Calu3 (cell line): ENCODE results near the gene DLEC1. TPM values are rescaled to one million over a fixed set of nuclear protein-coding genes. Genes with fewer than 3 reads are reported as not detected.

ENCODE experiments used
- BruUV-seq: library from RNA; stranded (reverse); fragments of 400-500 nt; replicated peaks from 2 replicates; lab custom pipeline; 2021; lab: Mats Ljungman, UMichigan
- CTCF ChIA-PET: fragments of 300-600 bp; sonication (Branson Sonifier 250); formaldehyde crosslinking; loops from one replicate; lab custom pipeline; 2022; ENCODE audit warnings: antibody characterized with exemption; lab: Charles Lee
- DNase-seq: peaks from one replicate; pipeline ENCODE4 v3.0.0; 2022
- H3K27ac Mint-ChIP-seq: one replicate; pipeline ENCODE4 v1.8.0; 2022; ENCODE audit warnings: mixed read lengths; ENCODE audit not compliant: unreplicated experiment
- H3K27me3 Mint-ChIP-seq: one replicate; pipeline ENCODE4 v1.8.0; 2022; ENCODE audit warnings: mixed read lengths; ENCODE audit not compliant: unreplicated experiment
- H3K36me3 Mint-ChIP-seq: one replicate; pipeline ENCODE4 v1.8.0; 2022; ENCODE audit warnings: mild to moderate bottlenecking, moderate library complexity, mixed read lengths; ENCODE audit not compliant: insufficient read depth, unreplicated experiment
- H3K4me1 Mint-ChIP-seq: one replicate; pipeline ENCODE4 v1.8.0; 2022; ENCODE audit warnings: mild to moderate bottlenecking, low read depth, mixed read lengths; ENCODE audit not compliant: unreplicated experiment
- H3K4me3 Mint-ChIP-seq: one replicate; pipeline ENCODE4 v1.8.0; 2022; ENCODE audit warnings: mild to moderate bottlenecking, low read depth, moderate library complexity, mixed read lengths; ENCODE audit not compliant: unreplicated experiment
- H3K9me3 Mint-ChIP-seq: one replicate; pipeline ENCODE4 v1.8.0; 2022; ENCODE audit warnings: low read depth, mixed read lengths; ENCODE audit not compliant: unreplicated experiment
- intact Hi-C: fragments of 100-400 bp; cut with micrococcal nuclease; formaldehyde crosslinking; loops from one replicate; pipeline ENCODE4 v1.10.0; 2022; ENCODE audit not compliant: unreplicated experiment
- total RNA-seq: library from RNA; stranded (reverse); gene quantifications from 2 replicates; pipeline ENCODE4 v1.2.3, GENCODE V29; 2022
- TF ChIP-seq, protein P1 (sequence below): fragments of 200-600 bp; IDR thresholded peaks from one replicate; pipeline ENCODE4 v1.8.0; 2022; ENCODE audit warnings: antibody characterized with exemption; ENCODE audit not compliant: unreplicated experiment

Gene DLEC1
- total RNA-seq, 1 experiment from 2014 or later = 0.28 TPM

DNA sequence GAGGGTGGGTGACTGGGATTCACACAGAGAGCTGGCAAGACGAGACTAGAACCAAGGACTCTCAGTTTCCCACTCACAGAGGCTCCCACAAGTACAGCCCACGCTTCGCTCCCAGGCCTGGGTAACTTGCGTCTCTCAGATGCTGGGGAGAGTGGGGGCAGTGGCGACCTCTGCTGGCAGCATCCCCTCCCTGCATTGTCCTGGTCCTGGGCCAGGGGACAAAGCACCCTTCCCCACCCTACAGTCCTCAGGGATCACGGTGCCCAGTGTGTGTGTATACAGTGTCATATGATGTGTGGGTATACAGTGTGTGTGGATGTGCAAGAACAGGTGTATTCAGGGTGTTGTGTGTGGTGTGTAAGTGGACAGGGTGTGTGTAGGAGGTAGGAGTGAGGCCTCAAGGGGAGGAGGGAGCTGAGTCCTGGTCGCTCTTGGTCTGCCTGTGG lies 35.6 kb upstream of the DLEC1 start:
- BruUV-seq = no TSS peak
- H3K36me3 Mint-ChIP-seq = peaks cover 41% of the 10 kb centered on the region
- H3K27ac Mint-ChIP-seq = peak overlapping the region; percentile 44
- CTCF ChIA-PET = interaction anchor here (1.0 to 1.3 kb wide), 2 partner anchors 12 to 29 kb away, joined by 4 to 16 read pairs; partner anchors contain the start of gene VILL
- DNase-seq = peak; percentile 69
- TF ChIP-seq, protein P1, sequence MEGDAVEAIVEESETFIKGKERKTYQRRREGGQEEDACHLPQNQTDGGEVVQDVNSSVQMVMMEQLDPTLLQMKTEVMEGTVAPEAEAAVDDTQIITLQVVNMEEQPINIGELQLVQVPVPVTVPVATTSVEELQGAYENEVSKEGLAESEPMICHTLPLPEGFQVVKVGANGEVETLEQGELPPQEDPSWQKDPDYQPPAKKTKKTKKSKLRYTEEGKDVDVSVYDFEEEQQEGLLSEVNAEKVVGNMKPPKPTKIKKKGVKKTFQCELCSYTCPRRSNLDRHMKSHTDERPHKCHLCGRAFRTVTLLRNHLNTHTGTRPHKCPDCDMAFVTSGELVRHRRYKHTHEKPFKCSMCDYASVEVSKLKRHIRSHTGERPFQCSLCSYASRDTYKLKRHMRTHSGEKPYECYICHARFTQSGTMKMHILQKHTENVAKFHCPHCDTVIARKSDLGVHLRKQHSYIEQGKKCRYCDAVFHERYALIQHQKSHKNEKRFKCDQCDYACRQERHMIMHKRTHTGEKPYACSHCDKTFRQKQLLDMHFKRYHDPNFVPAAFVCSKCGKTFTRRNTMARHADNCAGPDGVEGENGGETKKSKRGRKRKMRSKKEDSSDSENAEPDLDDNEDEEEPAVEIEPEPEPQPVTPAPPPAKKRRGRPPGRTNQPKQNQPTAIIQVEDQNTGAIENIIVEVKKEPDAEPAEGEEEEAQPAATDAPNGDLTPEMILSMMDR = peak; percentile 80
- peaks cover 30% of the 10 kb centered on the region for H3K4me1 Mint-ChIP-seq
- no peak overlapping the region for H3K4me3 Mint-ChIP-seq
- no peaks in the 10 kb centered on the region for H3K9me3 Mint-ChIP-seq
- H3K27me3 Mint-ChIP-seq = no peaks in the 10 kb centered on the region
- intact Hi-C loops = loop anchor here (5.0 kb wide), 1 partner anchor 39 kb away; no protein-coding TSS in a partner anchor

DNA sequence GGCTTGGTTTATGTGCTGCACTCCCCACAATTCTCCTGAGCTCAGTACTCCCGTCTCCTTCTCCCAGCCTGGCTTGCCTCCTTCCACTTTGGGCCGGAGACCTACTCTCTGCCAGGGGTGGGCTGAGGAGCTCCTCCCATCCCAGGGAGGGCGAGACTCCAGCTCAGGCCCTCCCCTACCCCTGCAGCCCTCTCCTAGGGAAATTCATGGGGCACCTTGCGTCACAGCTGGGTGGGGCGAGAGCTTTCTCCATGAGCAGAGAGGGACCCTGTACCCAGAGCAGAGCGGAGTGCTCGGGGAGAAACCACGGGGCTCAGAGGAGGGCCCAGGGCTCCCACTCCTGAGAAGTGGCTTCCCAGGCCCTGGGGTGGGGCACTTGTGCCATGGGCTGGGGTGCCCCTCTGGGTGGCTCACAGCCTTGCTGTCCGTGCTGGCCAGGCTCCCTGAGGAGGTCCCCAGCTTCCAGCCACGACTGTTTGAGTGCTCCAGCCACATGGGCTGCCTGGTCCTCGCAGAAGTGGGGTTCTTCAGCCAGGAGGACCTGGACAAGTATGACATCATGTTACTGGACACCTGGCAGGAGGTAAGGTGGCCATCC lies 35.1 kb upstream of the DLEC1 start:
- CTCF ChIA-PET = interaction anchor here (1.0 to 1.3 kb wide), 2 partner anchors 13 to 30 kb away, joined by 4 to 16 read pairs; partner anchors contain the start of gene VILL
- Mint-ChIP-seq H3K4me1 (peaks cover 30% of the 10 kb centered on the region), H3K4me3 (peak overlapping the region; percentile 54), H3K9me3 (no peaks in the 10 kb centered on the region), H3K36me3 (peaks cover 43% of the 10 kb centered on the region), H3K27me3 (no peaks in the 10 kb centered on the region), H3K27ac (peak overlapping the region; percentile 44)
- no peak for DNase-seq
- BruUV-seq = no TSS peak
- intact Hi-C loops = loop anchor here (2.0 to 5.0 kb wide), 2 partner anchors 38 to 113 kb away; no protein-coding TSS in a partner anchor
- TF ChIP-seq, protein P1 = peak; percentile 21

DNA sequence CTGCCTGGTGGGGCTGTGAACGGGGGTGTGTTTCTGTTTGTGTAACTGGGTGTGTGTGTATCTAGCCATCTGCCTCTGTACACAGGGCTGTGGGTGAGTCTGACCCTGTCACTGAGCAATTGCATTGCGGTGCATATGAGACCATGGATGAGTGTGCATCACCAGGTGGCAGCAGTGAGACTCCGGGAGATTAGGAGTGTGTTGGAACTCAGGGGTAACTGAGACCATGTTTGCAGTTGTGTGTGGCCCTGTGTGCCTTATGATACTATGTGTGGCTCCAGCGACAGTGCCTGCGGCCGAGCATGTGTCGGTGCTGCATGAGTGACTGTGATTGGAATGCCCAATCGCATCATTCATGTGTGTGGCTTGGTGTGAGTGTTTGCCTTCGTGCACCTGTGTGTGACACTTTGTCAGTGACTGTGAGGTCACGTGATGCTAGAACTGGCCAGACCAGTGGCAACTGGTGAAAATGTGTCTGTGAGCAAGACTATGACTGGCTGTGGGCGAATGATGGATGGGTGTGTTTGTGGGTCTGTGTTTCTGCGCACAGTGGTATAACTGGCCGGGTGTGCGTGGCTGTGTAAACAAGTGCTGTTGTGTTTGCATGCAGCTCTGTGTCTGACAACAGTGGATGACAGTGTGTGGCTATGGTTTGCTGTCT lies 34.5 kb upstream of the DLEC1 start:
- TF ChIP-seq, protein P1 = peak; percentile 78
- peak overlapping the region; percentile 75 for H3K27ac Mint-ChIP-seq
- DNase-seq = peak; percentile 84
- no peaks in the 10 kb centered on the region for H3K9me3 Mint-ChIP-seq
- H3K4me1 Mint-ChIP-seq = peaks cover 30% of the 10 kb centered on the region
- H3K36me3 Mint-ChIP-seq = peaks cover 41% of the 10 kb centered on the region
- H3K4me3 Mint-ChIP-seq = peak overlapping the region; percentile 54
- CTCF ChIA-PET = interaction anchor here (1.0 to 1.3 kb wide), 4 partner anchors 8 to 30 kb away, joined by 4 to 16 read pairs (median 6); partner anchors contain the start of gene VILL
- H3K27me3 Mint-ChIP-seq = no peaks in the 10 kb centered on the region
- intact Hi-C loops = loop anchor here (2.0 to 5.0 kb wide), 2 partner anchors 38 to 112 kb away; no protein-coding TSS in a partner anchor
- no TSS peak for BruUV-seq
